ENCODE measurements around the gene NOSTRIN.

DNA sequence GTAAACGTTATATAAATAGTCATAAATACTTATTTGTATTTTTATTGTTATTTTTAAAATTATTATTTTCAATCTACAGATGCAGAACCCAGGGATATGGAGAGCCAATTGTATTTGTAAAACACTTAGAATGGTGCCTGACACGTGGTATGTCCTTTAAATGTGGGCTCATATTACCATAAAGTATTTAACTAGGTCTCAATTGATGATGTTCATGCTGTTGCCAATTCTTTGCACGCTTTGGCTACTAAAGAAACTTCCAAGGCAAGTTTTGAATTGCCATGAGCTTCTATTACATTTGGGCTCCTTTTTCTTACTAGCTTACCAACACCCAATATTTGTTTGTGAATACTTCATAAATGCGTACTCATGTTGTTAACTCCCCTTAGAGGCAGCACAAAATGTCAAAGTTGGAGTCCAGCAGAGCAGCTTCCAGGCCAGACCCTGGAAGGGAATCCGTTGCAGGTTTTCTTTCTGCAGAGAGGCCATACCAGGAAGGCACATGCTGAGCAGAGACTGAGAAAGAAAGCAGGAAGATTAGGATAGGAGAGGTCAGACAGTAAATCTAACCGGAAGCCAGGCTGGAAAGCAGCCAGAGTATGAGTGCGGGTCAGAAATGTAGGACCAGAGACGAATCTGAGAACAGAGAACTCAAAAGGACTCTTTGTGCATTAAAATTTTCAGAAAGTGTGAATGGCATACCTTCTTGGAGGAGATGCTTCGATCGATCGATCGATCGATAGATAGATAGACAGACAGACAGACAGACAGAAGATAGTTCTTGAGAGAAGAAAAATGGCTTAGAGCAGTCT, 4.2 kb upstream of the NOSTRIN start:
- TF ChIP-seq, protein P1, sequence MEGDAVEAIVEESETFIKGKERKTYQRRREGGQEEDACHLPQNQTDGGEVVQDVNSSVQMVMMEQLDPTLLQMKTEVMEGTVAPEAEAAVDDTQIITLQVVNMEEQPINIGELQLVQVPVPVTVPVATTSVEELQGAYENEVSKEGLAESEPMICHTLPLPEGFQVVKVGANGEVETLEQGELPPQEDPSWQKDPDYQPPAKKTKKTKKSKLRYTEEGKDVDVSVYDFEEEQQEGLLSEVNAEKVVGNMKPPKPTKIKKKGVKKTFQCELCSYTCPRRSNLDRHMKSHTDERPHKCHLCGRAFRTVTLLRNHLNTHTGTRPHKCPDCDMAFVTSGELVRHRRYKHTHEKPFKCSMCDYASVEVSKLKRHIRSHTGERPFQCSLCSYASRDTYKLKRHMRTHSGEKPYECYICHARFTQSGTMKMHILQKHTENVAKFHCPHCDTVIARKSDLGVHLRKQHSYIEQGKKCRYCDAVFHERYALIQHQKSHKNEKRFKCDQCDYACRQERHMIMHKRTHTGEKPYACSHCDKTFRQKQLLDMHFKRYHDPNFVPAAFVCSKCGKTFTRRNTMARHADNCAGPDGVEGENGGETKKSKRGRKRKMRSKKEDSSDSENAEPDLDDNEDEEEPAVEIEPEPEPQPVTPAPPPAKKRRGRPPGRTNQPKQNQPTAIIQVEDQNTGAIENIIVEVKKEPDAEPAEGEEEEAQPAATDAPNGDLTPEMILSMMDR (IDR thresholded peaks at IDR 0.05): no peak
- TF ChIP-seq EP300 (IDR thresholded peaks at IDR 0.05): no peak
- no peak for TF ChIP-seq POLR2A (IDR thresholded peaks at IDR 0.05)
- TF ChIP-seq POLR2AphosphoS5 (IDR thresholded peaks at IDR 0.05): no peak

All from sigmoid colon (tissue), 4 donors.